H9 (cell line): ENCODE results near the gene DPH7. TPM values are rescaled to one million over a fixed set of nuclear protein-coding genes. Genes with fewer than 3 reads are reported as not detected.

ENCODE experiments used
- DNase-seq: peaks from one replicate; pipeline ENCODE4 v3.0.0-alpha.2; 2017
- H2AFZ ChIP-seq: one replicate; pipeline ENCODE4 v1.6.1; 2013; ENCODE audit warnings: mild to moderate bottlenecking, low read length, control low read depth, moderate library complexity
- H2AK5ac ChIP-seq: 2 replicates; pipeline ENCODE4 v1.6.1; 2013; ENCODE audit warnings: low read length, control low read depth, mixed read lengths; ENCODE audit not compliant: insufficient read length
- H2BK120ac ChIP-seq: one replicate; pipeline ENCODE4 v1.6.1; 2013; ENCODE audit warnings: low read depth, mild to moderate bottlenecking, low read length, control low read depth, inconsistent platforms; ENCODE audit not compliant: poor library complexity, severe bottlenecking
- H2BK12ac ChIP-seq: 2 replicates; pipeline ENCODE4 v1.6.1; 2013; ENCODE audit warnings: low read length, control low read depth, mixed read lengths, low read depth; ENCODE audit not compliant: insufficient read length
- H2BK15ac ChIP-seq: 2 replicates; pipeline ENCODE4 v1.6.1; 2013; ENCODE audit warnings: low read depth, low read length, control low read depth
- H2BK20ac ChIP-seq: one replicate; pipeline ENCODE4 v1.6.1; 2013; ENCODE audit warnings: low read depth, mild to moderate bottlenecking, low read length, control low read depth, inconsistent platforms; ENCODE audit not compliant: poor library complexity, severe bottlenecking
- H2BK5ac ChIP-seq: 2 replicates; pipeline ENCODE4 v1.6.1; 2013; ENCODE audit warnings: low read length, control low read depth, mixed read lengths; ENCODE audit not compliant: insufficient read length
- H3K14ac ChIP-seq: 2 replicates; pipeline ENCODE4 v1.6.1; 2013; ENCODE audit warnings: low read length, control low read depth; ENCODE audit not compliant: insufficient read depth
- H3K18ac ChIP-seq: 2 replicates; pipeline ENCODE4 v1.6.1; 2013; ENCODE audit warnings: low read depth, mild to moderate bottlenecking, mixed read lengths, low read length, control low read depth; ENCODE audit not compliant: insufficient read length
- H3K23ac ChIP-seq: 2 replicates; pipeline ENCODE4 v1.6.1; 2013; ENCODE audit warnings: low read length, control low read depth, mixed read lengths, low read depth; ENCODE audit not compliant: insufficient read length
- H3K23me2 ChIP-seq: 2 replicates; pipeline ENCODE4 v1.6.1; 2013; ENCODE audit warnings: low read depth, mild to moderate bottlenecking, mixed read lengths, low read length, control low read depth; ENCODE audit not compliant: insufficient read length, poor library complexity, severe bottlenecking
- H3K27ac ChIP-seq: 2 replicates; pipeline ENCODE4 v1.5.1; 2013; ENCODE audit warnings: low read length, control low read depth, mixed read lengths, low read depth; ENCODE audit not compliant: insufficient read length
- H3K27me3 ChIP-seq: 2 replicates; pipeline ENCODE4 v1.6.1; 2013; ENCODE audit warnings: low read length, control low read depth, inconsistent platforms; ENCODE audit not compliant: insufficient read depth
- H3K4ac ChIP-seq: 2 replicates; pipeline ENCODE4 v1.6.1; 2013; ENCODE audit warnings: low read depth, mild to moderate bottlenecking, control low read depth, inconsistent platforms, low read length, moderate library complexity
- H3K4me1 ChIP-seq: 2 replicates; pipeline ENCODE4 v1.6.1; 2013; ENCODE audit warnings: low read length, control low read depth, inconsistent platforms; ENCODE audit not compliant: insufficient read depth
- H3K4me2 ChIP-seq: 2 replicates; pipeline ENCODE4 v1.6.1; 2013; ENCODE audit warnings: low read length, control low read depth, mixed read lengths; ENCODE audit not compliant: insufficient read length, insufficient read depth
- H3K56ac ChIP-seq: 2 replicates; pipeline ENCODE4 v1.6.1; 2013; ENCODE audit warnings: low read depth, mild to moderate bottlenecking, mixed read lengths, low read length, control low read depth; ENCODE audit not compliant: insufficient read length
- H3K79me1 ChIP-seq: 2 replicates; pipeline ENCODE4 v1.6.1; 2013; ENCODE audit warnings: low read depth, mild to moderate bottlenecking, moderate library complexity, low read length, control low read depth, inconsistent platforms; ENCODE audit not compliant: insufficient read depth, poor library complexity, severe bottlenecking
- H3K79me2 ChIP-seq: 2 replicates; pipeline ENCODE4 v1.6.1; 2013; ENCODE audit warnings: low read length, control low read depth, inconsistent platforms; ENCODE audit not compliant: insufficient read depth
- H3K9ac ChIP-seq: 2 replicates; pipeline ENCODE4 v1.6.1; 2013; ENCODE audit warnings: low read length, control low read depth, mixed read lengths; ENCODE audit not compliant: insufficient read length; ENCODE audit errors: extremely low read depth
- H3K9me3 ChIP-seq: one replicate; pipeline ENCODE4 v1.6.1; 2013; ENCODE audit warnings: low read depth, low read length, inconsistent platforms; ENCODE audit not compliant: control insufficient read depth
- H3T11ph ChIP-seq: one replicate; pipeline ENCODE4 v1.6.1; 2013; ENCODE audit warnings: mild to moderate bottlenecking, low read length, control low read depth, inconsistent platforms
- H4K20me1 ChIP-seq: one replicate; pipeline ENCODE4 v1.6.1; 2013; ENCODE audit not compliant: control insufficient read depth, insufficient read length, insufficient read depth
- H4K5ac ChIP-seq: 2 replicates; pipeline ENCODE4 v1.6.1; 2013; ENCODE audit warnings: low read depth, mild to moderate bottlenecking, mixed read lengths, low read length, control low read depth; ENCODE audit not compliant: insufficient read length
- H4K8ac ChIP-seq: replicated peaks from 2 replicates; pipeline ENCODE4 v1.6.1; 2013; ENCODE audit warnings: low read length, control low read depth, mixed read lengths, low read depth; ENCODE audit not compliant: insufficient read length
- H4K91ac ChIP-seq: 2 replicates; pipeline ENCODE4 v1.6.1; 2013; ENCODE audit warnings: low read depth, mild to moderate bottlenecking, moderate library complexity, mixed read lengths, low read length, control low read depth; ENCODE audit not compliant: insufficient read length
- H3K27ac Mint-ChIP-seq, 3 experiments: 2 replicates in 2 of 3; 3 replicates in 1 of 3; pipeline ENCODE4 v1.8.0; 2020 to 2021; ENCODE audit warnings: mixed read lengths in 3 of 3, mild to moderate bottlenecking in 1 of 3, moderate library complexity in 1 of 3
- H3K27me3 Mint-ChIP-seq: 2 replicates; pipeline ENCODE4 v1.8.0; 2021; ENCODE audit warnings: low read depth, mild to moderate bottlenecking, moderate library complexity, mixed read lengths
- H3K36me3 Mint-ChIP-seq, 3 experiments: 2 replicates in 2 of 3; 3 replicates in 1 of 3; pipeline ENCODE4 v1.8.0; 2020 to 2021; ENCODE audit warnings: low read depth in 3 of 3, mixed read lengths in 3 of 3; ENCODE audit not compliant: insufficient read depth in 1 of 3
- H3K4me1 Mint-ChIP-seq, 2 experiments: 2 replicates each; pipeline ENCODE4 v1.8.0; 2020; ENCODE audit warnings: mixed read lengths in 2 of 2
- H3K4me3 Mint-ChIP-seq, 2 experiments: 2 replicates in 1 of 2; 3 replicates in 1 of 2; pipeline ENCODE4 v1.8.0; 2020 to 2021; ENCODE audit warnings: mild to moderate bottlenecking in 2 of 2, mixed read lengths in 2 of 2, moderate library complexity in 1 of 2
- H3K9me3 Mint-ChIP-seq, 2 experiments: 2 replicates in 1 of 2; 3 replicates in 1 of 2; pipeline ENCODE4 v1.8.0; 2020; ENCODE audit warnings: mild to moderate bottlenecking in 2 of 2, mixed read lengths in 2 of 2, moderate library complexity in 1 of 2
- CTCF ChIP-seq: fragments of 200-600 bp; sonication (generic); conservative IDR thresholded peaks from 3 replicates; pipeline ENCODE4 v1.8.0; 2021; ENCODE audit warnings: antibody characterized with exemption, mild to moderate bottlenecking
- WGBS: extraction: QIAGEN DNeasy Blood & Tissue Kit; methylation state at CpG from one replicate; pipeline ENCODE4 v1.1.7; 2013; ENCODE audit warnings: missing lambda C conversion rate, low lambda C conversion rate, mixed read lengths; ENCODE audit not compliant: insufficient read length; ENCODE audit errors: extremely low coverage; 5-methylcytosine and 5-hydroxymethylcytosine counted together
- total RNA-seq: library from RNA; stranded (reverse); gene quantifications from 2 replicates; pipeline ENCODE4 v1.2.1, GENCODE V29; 2021

The DPH7 gene
- total RNA-seq, 1 experiment from 2014 or later, result 51.3 TPM

- DNase-seq, result no peak
- H4K20me1 ChIP-seq, result no peaks in the 10 kb centered on the region
- no peak overlapping the region for H3K4ac ChIP-seq
- no peak overlapping the region for H3K23ac ChIP-seq
- no peak overlapping the region for H3K14ac ChIP-seq
- no peak overlapping the region for H2BK15ac ChIP-seq
- H4K91ac ChIP-seq, result no peak overlapping the region
- peaks cover 20 to 29% of the 10 kb centered on the region in 2 experiments for H3K4me1 Mint-ChIP-seq
- H3K18ac ChIP-seq, result no peak overlapping the region
- H3K27ac ChIP-seq, result no peak overlapping the region
- peaks cover 26% of the 10 kb centered on the region for H3K27me3 Mint-ChIP-seq
- H3K4me3 Mint-ChIP-seq, result peak overlapping the region; percentile 54 to 73
- peaks cover 7% of the 10 kb centered on the region for H3K23me2 ChIP-seq
- H3K79me2 ChIP-seq, result no peaks in the 10 kb centered on the region
- H3K4me2 ChIP-seq, result peak overlapping the region; percentile 33
- no peaks in the 10 kb centered on the region for H3K9me3 Mint-ChIP-seq
- no peaks in the 10 kb centered on the region; the same call in 1 of the 2 replicates for H3K4me1 ChIP-seq
- no peaks in the 10 kb centered on the region for H3K9me3 ChIP-seq
- H4K5ac ChIP-seq, result no peak overlapping the region
- no peak overlapping the region for H2BK120ac ChIP-seq
- H3K27me3 ChIP-seq, result no peaks in the 10 kb centered on the region; the same call in 1 of the 2 replicates
- WGBS, result no CpG with 5 or more reads among the region's 13 CpGs
- no peak overlapping the region for H3T11ph ChIP-seq
- no peak for TF ChIP-seq CTCF
- H3K56ac ChIP-seq, result no peak overlapping the region
- no peak overlapping the region for H2BK5ac ChIP-seq
- H3K9ac ChIP-seq, result no peak overlapping the region
- peak overlapping the region in 1 of 3 experiments; percentile 91; a peak in 1 of 7 replicates for H3K27ac Mint-ChIP-seq
- H2BK20ac ChIP-seq, result no peak overlapping the region
- H4K8ac ChIP-seq, result no peak overlapping the region
- no peak overlapping the region for H2BK12ac ChIP-seq
- H3K36me3 Mint-ChIP-seq, result no peaks in the 10 kb centered on the region; a peak in 1 of 7 replicates
- H2AFZ ChIP-seq, result no peak overlapping the region
- no peaks in the 10 kb centered on the region for H3K79me1 ChIP-seq
- H2AK5ac ChIP-seq, result no peak overlapping the region
Measured at GRCh38 chr9:137603879-137604278, 25.2 kb upstream of the DPH7 start.
